HepG2 (cell line): ENCODE results near the gene CCDC87. TPM values are rescaled to one million over a fixed set of nuclear protein-coding genes. Genes with fewer than 3 reads are reported as not detected.

Source experiments
- ARNT ChIP-seq: fragments of 450-650 bp; IDR thresholded peaks from 2 replicates; pipeline ENCODE4 v1.6.1; 2017
- HDAC2 ChIP-seq: sonication (generic); formaldehyde crosslinking; IDR thresholded peaks from 2 replicates; pipeline ENCODE4 v1.4.0; 2020; ENCODE audit warnings: missing genetic modification reagents
- HNF4A ChIP-seq: sonication (generic); formaldehyde crosslinking; IDR thresholded peaks from 2 replicates; pipeline ENCODE4 v1.4.0; 2020; ENCODE audit warnings: missing genetic modification reagents
- KIAA2018 ChIP-seq: sonication (generic); formaldehyde crosslinking; IDR thresholded peaks from 2 replicates; pipeline ENCODE4 v1.5.0; 2020; ENCODE audit warnings: mild to moderate bottlenecking, missing genetic modification reagents, borderline replicate concordance
- NR1H2 ChIP-seq: sonication (generic); formaldehyde crosslinking; IDR thresholded peaks from 2 replicates; pipeline ENCODE4 v1.8.1; 2022; ENCODE audit warnings: low read depth, missing genetic modification reagents, borderline replicate concordance
- PITX1 ChIP-seq: sonication (generic); formaldehyde crosslinking; IDR thresholded peaks from 2 replicates; pipeline ENCODE4 v1.5.1; 2020; ENCODE audit warnings: mild to moderate bottlenecking, missing genetic modification reagents
- RARG ChIP-seq: sonication (generic); formaldehyde crosslinking; IDR thresholded peaks from 2 replicates; pipeline ENCODE4 v1.4.0; 2020; ENCODE audit warnings: low read depth, mild to moderate bottlenecking, missing genetic modification reagents
- TBL1XR1 ChIP-seq: fragments of 150-350 bp; IDR thresholded peaks from 2 replicates; pipeline ENCODE4 v1.6.1; 2014; ENCODE audit warnings: borderline replicate concordance, low read length; ENCODE audit not compliant: partially characterized antibody
- THAP11 ChIP-seq: IDR thresholded peaks from 2 replicates; pipeline ENCODE4 v1.6.1; 2016; ENCODE audit warnings: missing biosample characterization, missing genetic modification reagents
- THYN1 ChIP-seq: sonication (generic); formaldehyde crosslinking; IDR thresholded peaks from 2 replicates; pipeline ENCODE4 v1.8.1; 2023; ENCODE audit warnings: low read depth, mild to moderate bottlenecking, moderate library complexity, missing genetic modification reagents, borderline replicate concordance
- ZKSCAN5 ChIP-seq: sonication (generic); formaldehyde crosslinking; IDR thresholded peaks from 2 replicates; pipeline ENCODE4 v1.5.1; 2020; ENCODE audit warnings: mild to moderate bottlenecking, missing genetic modification reagents
- ZNF546 ChIP-seq: sonication (generic); formaldehyde crosslinking; conservative IDR thresholded peaks from 2 replicates; pipeline ENCODE4 v1.8.1; 2023; ENCODE audit warnings: mild to moderate bottlenecking, missing genetic modification reagents
- ZNF740 ChIP-seq: sonication (generic); formaldehyde crosslinking; IDR thresholded peaks from 2 replicates; pipeline ENCODE4 v1.4.0; 2020; ENCODE audit warnings: missing genetic modification reagents
- ZZZ3 ChIP-seq: sonication (generic); formaldehyde crosslinking; IDR thresholded peaks from 2 replicates; pipeline ENCODE4 v1.4.0; 2020; ENCODE audit warnings: missing genetic modification reagents, mild to moderate bottlenecking, borderline replicate concordance
- polyA plus RNA-seq, 8 experiments: library from polyadenylated mRNA; depleted of rRNA in 3 of 8; stranded (reverse) in 7 of 8; unstranded in 1 of 8; fragments of >200 nt; fragmentation: Illumina TruSeq in 4 of 8; extraction: Trizol in 4 of 8; gene quantifications; 2 replicates each; pipeline versions ENCODE4 v1.2.1 to v1.2.3, GENCODE V29; 2011 to 2016; ENCODE audit warnings: low read depth in 4 of 8, missing spikeins in 1 of 8, mixed read lengths in 1 of 8; ENCODE audit not compliant: insufficient read depth in 1 of 8
- total RNA-seq, 5 experiments: library from RNA; depleted of rRNA; stranded (reverse); fragments of >200 nt; fragmentation: Illumina TruSeq; extraction: Trizol; gene quantifications; 2 replicates each; pipeline ENCODE4 v1.2.3, GENCODE V29; 2016; ENCODE audit warnings: low read depth in 1 of 5
- TF ChIP-seq, protein P1 (sequence below): sonication (generic); formaldehyde crosslinking; IDR thresholded peaks from 2 replicates; pipeline ENCODE4 v1.8.1; 2022; ENCODE audit warnings: mild to moderate bottlenecking, missing genetic modification reagents

The CCDC87 gene
- total and polyA plus RNA-seq, 2 of the 13 experiments (the other 11 are each of a cell fraction or from before 2014, with no cell fraction given) = 0.05 to 0.42 TPM

DNA sequence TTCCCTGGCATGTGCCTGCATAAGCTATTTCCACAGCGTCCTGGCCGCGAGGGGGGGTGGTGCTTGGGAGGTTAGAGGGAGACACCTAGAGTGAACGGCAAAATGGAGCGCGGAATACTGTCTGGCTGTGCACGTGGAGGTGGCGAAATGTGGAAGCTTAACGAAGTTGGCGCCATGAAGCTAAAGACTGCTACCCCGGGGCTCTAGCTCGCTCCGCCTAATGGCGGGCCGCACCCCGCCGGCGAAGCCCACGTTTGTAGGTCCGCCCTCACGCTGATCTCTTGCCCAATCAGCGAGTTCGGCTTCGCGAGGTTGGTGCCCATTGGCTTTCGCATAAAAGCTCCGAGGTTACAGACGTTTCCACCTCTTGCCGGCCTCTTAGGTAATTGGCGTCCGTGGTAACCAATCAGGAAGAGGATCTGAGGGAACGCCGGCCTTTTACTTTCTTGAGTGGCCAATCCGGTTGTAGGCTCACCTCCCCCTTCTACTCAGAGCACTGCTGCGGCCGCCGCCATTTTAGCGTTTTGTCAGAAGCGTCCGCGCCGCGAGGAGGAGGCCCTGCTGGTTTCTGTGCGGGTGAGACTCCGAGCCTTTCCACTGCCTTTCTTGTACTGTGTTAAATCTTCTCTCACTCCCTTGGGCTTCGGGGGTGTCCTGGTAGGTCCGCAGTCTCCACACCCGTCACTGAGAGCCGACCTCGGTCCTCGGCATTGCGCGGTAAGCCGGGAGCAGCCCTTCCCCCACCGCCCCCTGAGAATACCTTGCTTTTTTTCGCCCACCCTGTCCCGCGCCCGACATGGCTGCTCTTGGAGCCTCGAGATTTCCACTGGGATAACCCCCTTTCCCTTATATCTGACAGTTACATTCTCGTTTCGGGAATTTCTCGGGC is 45.6 kb upstream of the CCDC87 start, which contains the start of gene RBM4 (continued):
- no peak for TF ChIP-seq KIAA2018 (CRISPR knock-in tag)
- TF ChIP-seq THYN1 (CRISPR knock-in tag) = no peak
- peak; percentile 74 for TF ChIP-seq THAP11 (CRISPR knock-in tag)
- peak; percentile 34; the same call in 1 of the 2 replicates for TF ChIP-seq HDAC2 (CRISPR knock-in tag)
- TF ChIP-seq TBL1XR1 = no peak
- TF ChIP-seq PITX1 = no peak
- no peak for TF ChIP-seq ZNF546 (CRISPR knock-in tag)
- no peak for TF ChIP-seq ZKSCAN5 (CRISPR knock-in tag)
- TF ChIP-seq ZZZ3 = no peak
- TF ChIP-seq RARG = no peak
- TF ChIP-seq ARNT = no peak
- no peak for TF ChIP-seq HNF4A (CRISPR knock-in tag)
- peak; percentile 88 for TF ChIP-seq ZNF740
- no peak for TF ChIP-seq NR1H2 (CRISPR knock-in tag)
- TF ChIP-seq, protein P1, sequence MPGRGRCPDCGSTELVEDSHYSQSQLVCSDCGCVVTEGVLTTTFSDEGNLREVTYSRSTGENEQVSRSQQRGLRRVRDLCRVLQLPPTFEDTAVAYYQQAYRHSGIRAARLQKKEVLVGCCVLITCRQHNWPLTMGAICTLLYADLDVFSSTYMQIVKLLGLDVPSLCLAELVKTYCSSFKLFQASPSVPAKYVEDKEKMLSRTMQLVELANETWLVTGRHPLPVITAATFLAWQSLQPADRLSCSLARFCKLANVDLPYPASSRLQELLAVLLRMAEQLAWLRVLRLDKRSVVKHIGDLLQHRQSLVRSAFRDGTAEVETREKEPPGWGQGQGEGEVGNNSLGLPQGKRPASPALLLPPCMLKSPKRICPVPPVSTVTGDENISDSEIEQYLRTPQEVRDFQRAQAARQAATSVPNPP = no peak
